HEK293 (cell line): ENCODE measurements around the gene ME2.
A peak's percentile ranks its signal among the peaks of the same experiment; 100 is the strongest.

ENCODE experiments used
- GLI4 ChIP-seq: fragments of 450-650 bp; formaldehyde crosslinking; IDR thresholded peaks from 2 replicates; pipeline ENCODE4 v1.5.1; 2016; ENCODE audit warnings: missing biosample characterization, missing genetic modification characterization
- KLF10 ChIP-seq: fragments of 450-650 bp; IDR thresholded peaks from 2 replicates; pipeline ENCODE4 v1.5.1; 2018; ENCODE audit warnings: missing biosample characterization, mild to moderate bottlenecking, missing genetic modification characterization
- REST ChIP-seq: fragments of 450-650 bp; formaldehyde crosslinking; IDR thresholded peaks from 2 replicates; pipeline ENCODE4 v1.5.1; 2016; ENCODE audit warnings: missing biosample characterization, missing genetic modification characterization
- SCRT2 ChIP-seq: fragments of 450-650 bp; formaldehyde crosslinking; IDR thresholded peaks from 2 replicates; pipeline ENCODE4 v1.5.1; 2016; ENCODE audit warnings: missing biosample characterization, missing genetic modification characterization
- SP7 ChIP-seq: fragments of 450-650 bp; formaldehyde crosslinking; IDR thresholded peaks from 2 replicates; pipeline ENCODE4 v1.5.1; 2016; ENCODE audit warnings: missing biosample characterization, missing genetic modification characterization
- TRIM28 ChIP-seq: IDR thresholded peaks from 2 replicates; pipeline ENCODE4 v1.6.1; 2011; ENCODE audit warnings: low read length, control low read depth, borderline replicate concordance
- YY2 ChIP-seq: fragments of 450-650 bp; formaldehyde crosslinking; IDR thresholded peaks from 2 replicates; pipeline ENCODE4 v1.5.1; 2016; ENCODE audit warnings: missing biosample characterization, missing genetic modification characterization
- ZBTB48 ChIP-seq: fragments of 450-650 bp; formaldehyde crosslinking; IDR thresholded peaks from 2 replicates; pipeline ENCODE4 v1.5.1; 2016; ENCODE audit warnings: missing biosample characterization, missing genetic modification characterization
- ZFP69B ChIP-seq: fragments of 450-650 bp; formaldehyde crosslinking; IDR thresholded peaks from 2 replicates; pipeline ENCODE4 v1.5.1; 2016; ENCODE audit warnings: missing biosample characterization, missing genetic modification characterization
- ZNF114 ChIP-seq: fragments of 450-650 bp; formaldehyde crosslinking; IDR thresholded peaks from 2 replicates; pipeline ENCODE4 v1.5.0; 2017; ENCODE audit warnings: missing biosample characterization, missing genetic modification characterization
- ZNF132 ChIP-seq: fragments of 450-650 bp; formaldehyde crosslinking; IDR thresholded peaks from 2 replicates; pipeline ENCODE4 v1.5.1; 2017; ENCODE audit warnings: missing biosample characterization, missing genetic modification characterization, borderline replicate concordance
- ZNF140 ChIP-seq: fragments of 450-650 bp; formaldehyde crosslinking; IDR thresholded peaks from 2 replicates; pipeline ENCODE4 v1.5.1; 2016; ENCODE audit warnings: missing biosample characterization, missing genetic modification characterization
- ZNF184 ChIP-seq: fragments of 450-650 bp; IDR thresholded peaks from 2 replicates; pipeline ENCODE4 v1.5.1; 2018; ENCODE audit warnings: missing biosample characterization, mild to moderate bottlenecking, missing genetic modification characterization
- ZNF19 ChIP-seq: fragments of 450-650 bp; formaldehyde crosslinking; IDR thresholded peaks from 2 replicates; pipeline ENCODE4; 2016; ENCODE audit warnings: missing biosample characterization, missing genetic modification characterization, low read depth
- ZNF280D ChIP-seq: fragments of 450-650 bp; formaldehyde crosslinking; IDR thresholded peaks from 2 replicates; pipeline ENCODE4 v1.5.1; 2016; ENCODE audit warnings: missing biosample characterization, missing genetic modification characterization
- ZNF292 ChIP-seq: fragments of 450-650 bp; formaldehyde crosslinking; IDR thresholded peaks from 2 replicates; pipeline ENCODE4 v1.5.1; 2016; ENCODE audit warnings: low read depth, missing biosample characterization, missing genetic modification characterization, borderline replicate concordance
- ZNF423 ChIP-seq: fragments of 450-650 bp; formaldehyde crosslinking; IDR thresholded peaks from 2 replicates; pipeline ENCODE4 v1.5.1; 2016; ENCODE audit warnings: missing biosample characterization, missing genetic modification characterization
- ZNF449 ChIP-seq: fragments of 450-650 bp; formaldehyde crosslinking; IDR thresholded peaks from 2 replicates; pipeline ENCODE4 v1.5.1; 2017; ENCODE audit warnings: missing biosample characterization, mild to moderate bottlenecking, missing genetic modification characterization, moderate library complexity
- ZNF48 ChIP-seq: fragments of 450-650 bp; formaldehyde crosslinking; IDR thresholded peaks from 2 replicates; pipeline ENCODE4 v1.5.1; 2016; ENCODE audit warnings: missing biosample characterization, missing genetic modification characterization
- ZNF514 ChIP-seq: fragments of 450-650 bp; formaldehyde crosslinking; IDR thresholded peaks from 2 replicates; pipeline ENCODE4 v1.5.1; 2016; ENCODE audit warnings: missing biosample characterization, missing genetic modification characterization
- ZNF518A ChIP-seq: fragments of 450-650 bp; formaldehyde crosslinking; conservative IDR thresholded peaks from 2 replicates; pipeline ENCODE4 v1.5.1; 2016; ENCODE audit warnings: low read depth, missing biosample characterization, missing genetic modification characterization
- ZNF529 ChIP-seq: fragments of 450-650 bp; formaldehyde crosslinking; IDR thresholded peaks from 2 replicates; pipeline ENCODE4 v1.5.1; 2017; ENCODE audit warnings: missing genetic modification characterization, missing biosample characterization; ENCODE audit not compliant: insufficient replicate concordance
- ZNF580 ChIP-seq: fragments of 450-650 bp; formaldehyde crosslinking; IDR thresholded peaks from 2 replicates; pipeline ENCODE4 v1.5.1; 2016; ENCODE audit warnings: missing biosample characterization, missing genetic modification characterization
- ZNF624 ChIP-seq: fragments of 450-650 bp; formaldehyde crosslinking; IDR thresholded peaks from 2 replicates; pipeline ENCODE4 v1.5.1; 2017; ENCODE audit warnings: missing biosample characterization, missing genetic modification characterization
- ZNF664 ChIP-seq: fragments of 450-650 bp; formaldehyde crosslinking; IDR thresholded peaks from 2 replicates; pipeline ENCODE4 v1.5.1; 2016; ENCODE audit warnings: missing biosample characterization, missing genetic modification characterization
- ZSCAN23 ChIP-seq: fragments of 450-650 bp; formaldehyde crosslinking; IDR thresholded peaks from 2 replicates; pipeline ENCODE4 v1.5.1; 2016; ENCODE audit warnings: missing biosample characterization, missing genetic modification characterization

Gene ME2

GRCh38 chr18:50836521-50836957, 42.4 kb upstream of the ME2 start (continued):
- TF ChIP-seq ZNF280D: no peak
- no peak for TF ChIP-seq ZNF449 (tag by site-specific recombination)
- no peak for TF ChIP-seq ZNF514 (tag by site-specific recombination)
- TF ChIP-seq REST (tag by site-specific recombination): no peak
- no peak for TF ChIP-seq ZNF423 (tag by site-specific recombination)
- TF ChIP-seq KLF10 (tag by site-specific recombination): peak; percentile 65
- peak; percentile 57; the same call in 1 of the 2 replicates for TF ChIP-seq ZNF184 (tag by site-specific recombination)
- no peak for TF ChIP-seq ZNF292 (tag by site-specific recombination)
- TF ChIP-seq TRIM28: no peak
- no peak for TF ChIP-seq SCRT2 (tag by site-specific recombination)
- no peak for TF ChIP-seq ZFP69B (tag by site-specific recombination)
- TF ChIP-seq ZNF624 (tag by site-specific recombination): no peak
- no peak for TF ChIP-seq ZNF664
- TF ChIP-seq ZNF114 (tag by site-specific recombination): no peak
- TF ChIP-seq ZNF19 (tag by site-specific recombination): no peak
- TF ChIP-seq ZNF529 (tag by site-specific recombination): no peak
- no peak for TF ChIP-seq ZNF48 (tag by site-specific recombination)
- no peak for TF ChIP-seq GLI4 (tag by site-specific recombination)
- TF ChIP-seq YY2 (tag by site-specific recombination): 0 out of 2 replicates have a peak, but pooled peaks have one; percentile 51
- TF ChIP-seq ZNF132 (tag by site-specific recombination): no peak
- TF ChIP-seq SP7 (tag by site-specific recombination): peak; percentile 67; the same call in 1 of the 2 replicates
- no peak for TF ChIP-seq ZNF140 (tag by site-specific recombination)
- TF ChIP-seq ZNF580 (tag by site-specific recombination): 0 out of 2 replicates have a peak, but pooled peaks have one; percentile 7
- no peak for TF ChIP-seq ZNF518A (tag by site-specific recombination)
- peak; percentile 68; the same call in 1 of the 2 replicates for TF ChIP-seq ZSCAN23 (tag by site-specific recombination)
- TF ChIP-seq ZBTB48 (tag by site-specific recombination): no peak
